Measurements from ENCODE around the gene ZNF23. TPM values are rescaled to one million over a fixed set of nuclear protein-coding genes. Genes with fewer than 3 reads are reported as not detected.
A peak's percentile ranks its signal among the peaks of the same experiment; 100 is the strongest.

Gene ZNF23
- total RNA-seq, 1 experiment from 2014 or later: 6.3 TPM

DNA sequence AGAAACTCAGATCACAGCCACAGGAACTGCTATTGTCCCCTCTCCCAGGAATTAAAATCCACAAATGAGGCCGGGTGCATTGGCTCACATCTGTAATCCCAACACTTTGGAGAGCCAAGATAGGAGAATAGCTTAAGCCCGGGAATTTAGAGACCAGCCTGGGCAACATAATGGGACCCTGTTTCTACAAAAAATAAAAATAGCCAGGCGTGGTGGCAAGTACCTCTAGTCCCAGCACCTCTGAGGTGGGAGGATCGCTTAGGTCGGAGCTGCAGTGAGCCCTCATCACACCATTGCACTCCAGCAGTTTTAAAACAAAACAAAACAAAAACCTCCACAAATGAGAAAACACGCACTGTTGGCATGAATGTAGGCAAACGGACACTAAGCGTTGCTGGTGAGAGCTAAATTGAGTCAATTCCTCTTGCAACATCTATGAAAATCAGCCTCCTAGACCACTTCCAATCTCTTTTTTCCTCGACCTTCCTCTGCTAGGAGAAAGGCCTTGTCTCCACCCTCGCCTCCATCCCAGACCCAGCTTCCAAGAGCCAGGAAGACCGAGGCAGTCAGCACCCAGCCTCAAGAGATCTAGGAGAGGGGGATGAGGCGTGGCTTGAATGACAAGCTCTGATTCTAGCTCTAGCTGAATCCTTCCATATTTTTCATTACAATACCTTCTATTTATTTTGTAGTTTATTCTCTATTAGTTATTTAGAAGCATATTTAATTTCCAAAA, 35.0 kb downstream of the ZNF23 start:
- no peak for DNase-seq (ENCODE audit: low read depth)

DNA sequence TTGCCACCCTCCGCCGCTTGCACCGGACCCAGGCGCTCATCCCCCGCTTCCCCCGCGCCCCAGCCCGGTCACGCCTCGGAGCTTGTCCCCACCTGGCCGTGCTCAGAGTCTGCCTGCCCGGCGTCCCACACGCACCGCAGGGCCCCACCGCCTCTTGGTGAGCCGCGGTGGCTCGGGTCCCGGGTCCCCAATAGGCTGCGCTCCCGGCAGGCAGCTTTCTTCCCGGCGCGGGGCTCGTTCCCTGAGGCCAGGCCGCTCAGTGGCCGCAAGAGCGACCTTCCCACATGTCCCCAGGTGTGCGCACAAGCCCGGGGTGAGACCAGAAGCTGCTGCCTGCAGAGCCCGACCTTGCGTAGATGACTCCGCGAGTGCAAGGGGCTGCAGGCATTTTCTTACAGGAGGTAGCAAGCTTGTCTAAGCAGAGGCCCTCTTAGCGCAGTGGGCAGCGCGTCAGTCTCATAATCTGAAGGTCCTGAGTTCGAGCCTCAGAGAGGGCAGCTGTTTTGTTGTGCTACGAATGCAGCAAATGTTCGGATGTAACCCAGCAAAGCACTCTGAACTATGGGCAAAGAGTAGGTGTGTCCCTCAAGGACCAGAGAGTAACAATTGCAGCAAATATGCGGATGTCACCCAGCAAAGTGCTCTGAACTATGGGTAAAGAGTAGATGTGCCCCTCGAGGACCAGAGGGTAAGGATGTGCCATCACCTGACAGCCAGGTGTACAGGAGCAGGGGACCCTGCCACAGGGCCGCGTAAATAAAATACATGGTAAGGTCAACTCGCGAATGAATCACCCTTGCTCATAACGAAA, 35.8 kb downstream of the ZNF23 start:
- DNase-seq (ENCODE audit: low read depth): peak; percentile 98

DNA sequence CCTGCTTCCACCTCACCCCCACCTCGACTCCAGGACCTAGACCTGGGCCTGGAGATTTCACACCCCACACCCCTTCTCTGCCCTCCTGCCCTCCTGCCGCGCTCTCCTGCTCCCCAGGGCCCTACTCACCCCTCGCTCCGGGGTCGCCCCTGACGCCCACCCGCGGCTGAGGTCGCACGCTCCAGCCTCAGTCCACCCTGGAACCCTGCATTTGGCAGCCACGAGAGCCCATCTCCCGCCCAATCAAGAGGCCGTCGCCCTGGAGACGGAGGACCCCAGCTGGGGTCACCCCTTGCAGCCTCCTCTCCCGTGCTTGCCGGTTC, 36.3 kb downstream of the ZNF23 start:
- no peak for DNase-seq (ENCODE audit: low read depth)

DNA sequence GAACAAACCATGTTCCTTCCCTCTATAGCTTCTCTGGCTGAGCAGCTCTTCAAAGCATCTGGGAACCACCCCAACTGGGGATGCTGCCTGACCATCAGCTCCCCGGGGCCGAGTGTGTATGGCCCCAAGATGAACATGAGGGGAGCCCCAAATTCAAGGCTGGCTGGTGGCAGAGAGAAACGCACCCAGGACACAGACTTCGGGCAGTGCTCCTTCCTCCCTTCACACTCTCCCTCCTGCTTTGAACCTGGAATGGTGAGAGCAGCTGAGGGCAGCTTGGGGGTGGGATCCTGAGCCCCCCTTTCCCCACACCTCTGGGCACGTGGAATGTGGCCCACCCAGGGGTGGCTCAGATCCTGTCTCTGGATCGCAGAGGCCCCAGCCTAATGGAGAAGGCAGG, 37.4 kb downstream of the ZNF23 start:
- no peak for DNase-seq (ENCODE audit: low read depth)

DNA sequence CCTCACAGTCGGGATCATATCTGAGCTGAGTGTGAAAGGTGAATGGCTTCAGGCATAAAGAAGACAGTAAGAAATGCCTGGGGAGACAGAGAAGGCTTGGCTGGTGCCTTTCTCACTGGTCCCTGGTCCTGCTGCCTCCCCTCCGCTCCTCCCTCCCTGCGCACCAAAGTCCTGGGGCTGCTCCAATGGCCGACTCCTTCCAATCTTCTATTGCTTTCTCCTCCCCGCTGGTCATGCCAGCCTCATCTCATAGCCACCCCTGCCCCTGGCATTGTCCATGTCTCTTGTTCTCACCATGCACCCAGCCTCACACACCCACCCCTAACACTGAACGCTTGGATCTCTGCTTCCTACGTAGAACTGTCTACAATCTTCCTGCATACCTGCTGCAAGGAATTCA, 38.2 kb downstream of the ZNF23 start:
- DNase-seq (ENCODE audit: low read depth): no peak

DNA sequence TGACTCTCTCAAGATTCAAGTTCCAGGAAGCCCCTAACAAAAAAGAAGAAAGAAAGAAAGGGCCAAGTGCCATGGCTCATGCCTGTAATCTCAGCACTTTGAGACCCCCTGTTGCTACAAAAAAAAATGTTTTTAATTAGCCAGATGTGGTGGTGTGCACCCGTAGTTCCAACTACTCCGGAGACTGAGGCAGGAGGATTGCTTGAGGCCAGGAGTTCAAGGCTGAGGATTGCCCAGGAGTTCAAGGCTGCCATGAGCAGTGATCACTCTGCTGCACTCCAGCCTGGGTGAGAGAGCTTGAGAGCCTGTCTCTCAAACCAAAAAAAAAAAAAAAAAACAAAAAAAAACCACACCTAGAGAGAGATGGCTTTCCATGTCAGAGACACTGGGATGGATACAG, 39.0 kb downstream of the ZNF23 start:
- no peak for DNase-seq (ENCODE audit: low read depth)

DNA sequence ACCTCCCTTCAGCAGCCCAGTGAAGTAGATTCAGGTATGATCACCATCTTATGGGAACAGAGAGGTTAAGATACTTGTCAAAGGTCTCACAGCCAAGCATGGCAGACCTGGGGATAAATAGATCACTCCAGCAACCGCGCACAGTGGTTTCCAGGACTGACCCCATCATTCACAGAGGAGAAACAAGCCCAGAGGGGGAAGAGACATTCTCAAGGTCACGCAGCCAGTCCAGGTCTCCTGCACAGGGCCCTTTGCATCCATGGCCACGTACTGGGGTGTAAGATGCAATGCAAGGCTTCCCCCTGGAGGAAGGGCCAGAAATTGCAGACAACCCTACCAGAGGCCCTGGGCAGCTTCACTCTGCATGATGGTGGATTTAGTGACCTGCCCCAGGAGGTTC, 40.1 kb downstream of the ZNF23 start:
- peak; percentile 26 for DNase-seq (ENCODE audit: low read depth)

DNA sequence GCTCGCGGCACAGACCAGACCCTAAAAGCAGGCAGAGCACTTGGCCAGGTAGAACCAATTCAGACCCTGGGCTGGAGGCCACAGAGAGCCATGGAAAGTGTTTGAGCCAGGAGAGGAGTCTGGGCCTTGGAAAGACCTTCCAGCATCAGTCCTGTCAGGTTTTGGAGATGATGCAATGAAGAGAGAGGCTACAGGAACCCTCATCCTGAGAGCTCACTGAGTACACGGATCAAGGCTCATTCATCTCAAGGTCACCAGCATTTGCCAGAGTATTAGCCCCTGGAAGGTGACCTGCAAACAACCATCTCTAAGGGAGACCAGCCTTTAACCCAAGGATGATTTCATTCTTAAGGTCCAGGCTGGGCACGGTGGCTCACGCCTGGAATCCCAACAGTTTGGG, 48.0 kb downstream of the ZNF23 start:
- no peak for DNase-seq (ENCODE audit: low read depth)

DNA sequence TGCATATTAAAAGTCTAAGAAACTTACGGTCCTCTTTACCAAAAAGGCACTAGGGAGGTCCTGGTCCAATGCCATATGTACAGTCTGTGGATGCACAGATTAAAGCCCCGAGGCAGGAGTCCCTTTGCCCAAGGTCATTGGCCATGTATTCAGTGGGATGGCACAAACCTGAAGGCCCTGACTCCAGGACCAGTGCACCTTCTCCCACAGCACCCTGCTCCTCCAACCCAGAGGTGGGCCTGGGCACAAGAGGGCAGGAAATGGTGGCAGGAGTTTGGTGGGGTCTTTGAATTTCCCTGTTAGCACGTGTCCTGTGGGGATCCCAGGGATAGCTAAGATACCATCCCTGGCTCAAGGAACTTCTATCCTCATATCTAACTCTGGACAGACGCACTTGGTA, 48.7 kb downstream of the ZNF23 start:
- DNase-seq (ENCODE audit: low read depth): no peak

DNA sequence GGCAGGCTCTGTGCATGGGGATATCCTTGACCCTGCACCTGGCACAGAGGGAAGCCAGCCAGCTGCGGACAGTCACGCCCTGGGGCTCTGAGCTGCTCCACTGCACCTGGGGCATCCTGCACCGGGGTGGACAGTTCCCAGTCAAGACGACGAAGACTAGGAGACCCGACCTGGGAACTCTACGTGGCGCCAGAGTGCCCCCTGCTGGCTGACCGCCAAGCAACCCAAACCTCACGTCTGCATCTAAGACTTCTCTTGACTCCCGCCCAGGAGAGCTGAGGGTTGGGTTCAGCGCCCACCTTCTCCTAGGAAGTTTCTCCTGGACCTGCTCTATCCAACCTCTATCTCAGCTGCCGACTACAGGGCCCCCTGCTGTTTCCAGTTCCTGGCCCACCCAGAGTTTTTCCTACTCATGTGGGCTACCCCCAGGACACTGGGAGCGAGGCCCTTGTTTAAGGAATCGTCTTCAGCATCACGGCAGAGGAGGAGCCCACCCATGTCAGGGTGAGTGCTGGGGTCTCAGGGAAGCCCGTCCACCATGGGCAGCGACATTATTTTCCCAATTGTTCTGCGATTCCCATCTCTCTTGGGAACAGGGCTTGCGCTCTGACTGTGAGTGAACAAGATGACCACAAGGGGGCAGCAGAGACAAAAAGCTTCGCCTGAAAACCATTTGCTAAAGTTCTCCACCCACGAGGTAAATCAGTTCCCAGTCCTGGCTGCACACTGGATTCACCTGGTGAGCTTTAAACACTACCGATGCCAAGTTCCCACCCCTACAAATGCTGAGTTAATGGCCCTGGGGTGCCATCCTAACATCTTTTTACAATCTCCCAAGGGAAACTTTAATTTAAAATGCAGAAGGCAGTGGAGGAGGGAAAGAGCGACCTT, 49.5 kb downstream of the ZNF23 start:
- peak; percentile 53 for DNase-seq (ENCODE audit: low read depth)

DNA sequence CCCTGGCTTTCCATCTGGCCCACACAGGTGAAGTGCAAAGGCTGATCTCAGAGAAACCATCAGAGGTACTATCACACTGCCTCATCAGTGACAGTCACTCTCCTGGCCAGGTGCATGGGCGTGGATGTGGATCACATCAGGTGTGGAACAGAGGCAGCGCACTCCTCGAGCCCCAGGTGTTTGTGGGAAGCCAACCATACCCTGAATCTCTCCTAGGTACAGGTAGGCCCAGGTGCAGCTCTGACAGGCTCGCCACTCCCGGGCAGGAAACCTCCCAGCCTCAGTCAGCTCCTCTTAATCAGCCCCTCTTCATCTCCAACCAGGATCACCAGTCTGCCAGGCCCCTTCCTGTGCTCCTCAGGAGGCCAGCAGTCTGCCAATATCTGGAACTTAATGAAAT, 51.9 kb downstream of the ZNF23 start:
- no peak for DNase-seq (ENCODE audit: low read depth)

DNA sequence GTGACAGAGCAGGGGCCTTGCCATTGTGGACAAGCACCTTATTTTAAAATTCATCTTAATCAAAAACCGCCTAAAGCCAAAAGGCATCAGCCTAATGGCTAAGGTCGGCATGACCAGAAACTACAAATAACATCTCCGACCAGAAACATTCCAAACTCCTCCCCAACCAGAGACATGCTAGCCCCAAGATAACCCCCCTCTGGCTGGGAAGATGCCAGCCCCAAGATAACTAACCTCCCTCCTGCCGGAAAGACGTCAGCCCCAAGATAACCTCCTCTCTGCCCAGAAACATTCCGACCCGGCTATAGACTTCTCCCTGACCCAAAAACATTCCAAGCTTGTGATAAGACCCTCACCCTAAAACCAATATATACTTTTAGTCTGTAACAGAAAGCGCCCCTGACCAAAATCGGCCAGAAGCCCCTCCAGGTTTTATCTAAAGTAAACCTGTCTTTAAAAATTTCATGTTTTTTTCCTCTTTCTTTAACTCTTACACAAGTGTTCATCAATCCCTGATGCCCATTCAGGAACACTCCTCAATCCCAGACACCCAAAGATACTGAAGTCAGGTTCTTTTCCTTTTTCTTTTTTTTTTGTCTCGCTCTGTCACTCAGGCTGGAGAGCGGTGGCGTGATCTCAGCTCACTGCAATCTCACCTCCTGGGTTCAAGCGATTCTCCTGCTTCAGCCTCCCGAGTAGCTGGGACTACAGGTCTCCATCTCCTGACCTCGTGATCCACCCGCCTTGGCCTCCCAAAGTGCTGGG, 52.9 kb downstream of the ZNF23 start:
- no peak for DNase-seq (ENCODE audit: low read depth)

DNA sequence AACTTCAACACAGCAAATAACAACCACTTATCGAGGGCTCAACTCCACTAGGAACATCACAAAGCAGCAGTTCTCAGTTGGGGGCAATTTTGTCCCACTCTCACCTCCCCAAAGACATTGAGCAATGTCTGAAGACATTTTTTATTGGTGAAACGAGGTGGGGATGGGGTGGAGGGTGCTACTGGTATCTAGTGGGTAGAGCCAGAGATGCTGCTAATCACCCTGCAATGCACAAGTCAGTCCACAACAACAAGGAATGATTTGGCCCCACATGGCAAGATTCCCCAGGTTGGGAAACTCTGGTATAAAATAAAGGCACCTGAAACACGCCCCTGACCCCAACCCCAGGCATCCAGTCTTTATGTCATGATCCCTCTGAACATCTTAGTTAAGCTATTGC, 53.5 kb downstream of the ZNF23 start:
- DNase-seq (ENCODE audit: low read depth): no peak

DNA sequence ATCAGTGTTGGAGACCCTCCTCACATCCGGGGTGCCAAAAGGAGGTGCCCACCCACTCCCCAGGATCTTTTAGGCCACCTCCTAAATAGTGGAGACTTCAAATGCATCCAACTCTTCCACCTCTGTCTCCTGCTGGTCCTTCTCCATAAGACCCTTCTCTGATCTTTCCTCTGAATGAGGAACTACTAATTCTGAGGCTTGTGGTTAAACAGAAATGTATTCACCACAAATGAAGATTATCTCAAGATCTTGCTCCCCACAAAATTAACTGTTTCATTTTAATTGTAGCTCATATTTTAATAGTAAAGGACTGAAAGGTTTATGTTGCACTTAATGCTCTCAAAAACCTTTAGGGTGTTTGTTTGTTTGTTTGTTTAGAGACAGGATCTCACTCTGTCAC, 54.3 kb downstream of the ZNF23 start:
- no peak for DNase-seq (ENCODE audit: low read depth)

DNA sequence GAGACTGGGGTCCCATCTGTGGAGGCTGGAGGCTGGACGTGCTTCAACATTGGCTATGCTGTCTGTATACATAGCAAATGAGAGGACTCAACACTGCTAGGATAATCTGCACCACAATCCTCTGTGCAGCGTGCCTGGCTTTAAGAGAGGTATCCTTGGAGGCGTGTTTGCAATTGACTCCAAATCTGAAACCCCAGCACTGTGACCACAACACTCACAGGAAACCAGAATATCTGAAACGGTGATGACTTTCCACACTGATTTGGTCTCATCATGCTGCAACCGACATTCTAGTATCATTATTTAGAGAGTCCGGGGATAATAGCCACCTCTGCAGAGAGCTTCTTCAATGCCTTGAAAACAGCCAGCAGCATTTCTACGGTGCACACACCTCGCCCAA, 55.3 kb downstream of the ZNF23 start:
- DNase-seq (ENCODE audit: low read depth): no peak

DNA sequence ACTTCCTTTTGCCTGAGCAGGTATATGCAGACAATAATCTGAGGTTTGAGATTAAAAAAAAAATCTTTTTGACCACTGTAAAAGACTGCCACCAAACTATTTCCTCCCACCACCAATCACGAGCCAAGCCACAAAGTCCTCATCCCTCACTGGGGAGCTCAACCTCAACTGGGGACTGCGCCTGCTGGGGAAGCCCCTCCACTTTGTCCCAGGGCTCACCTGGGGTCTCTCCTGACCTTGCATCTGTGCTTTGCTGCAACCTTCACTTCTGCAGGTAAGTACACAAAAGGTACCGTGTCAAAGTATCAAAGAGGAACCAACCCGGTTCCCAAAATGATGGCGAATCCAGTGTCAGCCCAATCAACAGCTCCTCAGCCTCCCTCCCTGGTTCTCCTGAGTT, 55.7 kb downstream of the ZNF23 start:
- no peak for DNase-seq (ENCODE audit: low read depth)

DNA sequence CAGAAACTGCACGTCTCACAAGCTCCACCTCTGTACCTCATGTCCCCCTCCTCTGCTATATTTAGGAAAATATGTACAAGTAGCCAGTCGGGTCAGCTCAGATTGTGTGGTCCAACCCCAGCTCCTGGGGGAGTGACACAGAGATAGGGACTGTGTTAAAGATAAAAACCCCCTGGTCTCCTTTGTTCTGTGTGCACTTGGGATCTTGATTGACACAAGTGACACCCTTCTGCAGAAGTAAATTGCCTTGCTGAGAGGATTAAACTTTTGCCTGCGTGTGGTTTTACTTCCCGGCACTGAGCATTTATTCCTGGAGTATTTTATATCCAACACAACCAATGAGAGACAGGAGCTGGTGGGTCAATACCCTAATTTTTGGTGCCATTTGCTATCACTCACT, 57.7 kb downstream of the ZNF23 start:
- DNase-seq (ENCODE audit: low read depth): no peak

DNA sequence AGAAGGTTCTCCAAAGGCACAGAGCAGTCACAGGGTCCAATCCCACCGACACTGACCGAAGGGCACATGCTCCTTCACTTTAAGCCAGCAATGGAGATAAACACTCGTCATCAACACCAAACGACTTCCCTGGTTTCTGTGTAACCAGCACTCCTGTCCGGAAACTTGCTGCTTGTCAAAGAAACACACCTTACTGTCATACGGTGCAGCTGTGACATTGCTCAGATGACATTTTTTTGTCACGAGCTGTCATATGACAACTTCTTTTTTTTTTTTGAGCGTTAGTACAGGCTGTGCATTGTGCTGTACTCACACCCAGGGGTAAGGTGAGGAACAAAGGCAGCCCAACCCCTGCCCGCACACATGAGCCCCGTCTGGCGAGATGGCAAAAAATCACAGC, 59.4 kb downstream of the ZNF23 start:
- no peak for DNase-seq (ENCODE audit: low read depth)

DNA sequence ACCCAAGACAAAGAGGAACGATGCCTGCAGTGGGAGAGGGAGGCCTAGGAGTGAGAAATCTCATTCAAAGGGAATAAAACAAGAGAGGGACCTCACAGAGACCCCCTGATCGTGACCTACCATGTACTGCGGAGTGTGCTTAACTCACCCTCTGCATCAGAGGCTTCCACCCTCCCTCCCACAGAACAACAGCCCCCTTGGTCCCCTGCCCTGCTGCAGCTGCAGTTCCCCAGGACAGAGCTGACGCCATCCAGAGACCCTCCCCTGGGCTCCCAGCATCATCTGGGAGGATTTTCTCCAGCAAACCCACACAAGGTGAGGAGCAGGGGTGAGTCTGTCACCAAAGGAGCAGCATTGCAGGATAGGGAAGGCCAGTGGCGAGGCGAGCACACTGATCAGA, 60.0 kb downstream of the ZNF23 start:
- no peak for DNase-seq (ENCODE audit: low read depth)

DNA sequence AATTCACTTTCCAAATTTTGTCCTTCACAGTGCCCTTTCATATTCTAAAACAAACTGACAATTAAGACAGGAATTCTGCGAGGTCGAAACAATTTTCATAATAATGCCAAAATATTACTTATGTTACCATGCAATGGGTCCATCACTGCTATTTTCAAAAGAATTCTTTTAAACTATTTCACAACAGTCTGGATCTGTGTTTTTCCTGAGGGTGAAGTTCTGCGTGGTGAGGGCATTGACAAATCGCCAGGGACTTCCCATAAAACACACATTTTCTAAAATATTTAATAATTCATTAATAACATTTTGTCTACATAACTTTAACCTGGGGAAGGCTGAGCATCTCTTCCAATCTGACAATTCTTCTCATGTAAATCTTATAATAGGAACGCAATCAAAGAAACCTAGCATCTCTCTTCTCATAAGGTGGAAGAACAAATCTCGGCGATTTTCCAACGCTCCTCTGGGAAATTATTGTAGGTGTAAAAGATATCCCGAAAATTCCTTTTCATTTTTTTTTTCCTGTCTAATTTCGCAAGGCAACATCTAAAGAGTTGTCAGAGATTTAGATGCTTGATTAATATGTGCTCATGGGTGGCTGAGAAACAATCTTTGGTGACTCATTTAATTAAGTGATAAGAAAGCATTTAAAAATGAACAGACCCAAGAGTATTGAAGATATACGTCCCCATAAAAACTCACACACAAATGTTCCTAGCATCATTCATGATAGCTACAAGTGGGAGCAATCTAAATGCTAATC, 62.1 kb downstream of the ZNF23 start:
- no peak for DNase-seq (ENCODE audit: low read depth)
